Endothelial cell of coronary artery (primary cell): ENCODE measurements around the gene SSC4D. TPM values are rescaled to one million over a fixed set of nuclear protein-coding genes. Genes with fewer than 3 reads are reported as not detected.

Experiments used
- total RNA-seq: library from RNA; depleted of rRNA; stranded (reverse); fragments of >200 nt; gene quantifications from 2 replicates; pipeline ENCODE4 v1.2.3, GENCODE V29; 2014

SSC4D gene
- 0.36 and 0.47 TPM in 2 replicates for total RNA-seq

DNA sequence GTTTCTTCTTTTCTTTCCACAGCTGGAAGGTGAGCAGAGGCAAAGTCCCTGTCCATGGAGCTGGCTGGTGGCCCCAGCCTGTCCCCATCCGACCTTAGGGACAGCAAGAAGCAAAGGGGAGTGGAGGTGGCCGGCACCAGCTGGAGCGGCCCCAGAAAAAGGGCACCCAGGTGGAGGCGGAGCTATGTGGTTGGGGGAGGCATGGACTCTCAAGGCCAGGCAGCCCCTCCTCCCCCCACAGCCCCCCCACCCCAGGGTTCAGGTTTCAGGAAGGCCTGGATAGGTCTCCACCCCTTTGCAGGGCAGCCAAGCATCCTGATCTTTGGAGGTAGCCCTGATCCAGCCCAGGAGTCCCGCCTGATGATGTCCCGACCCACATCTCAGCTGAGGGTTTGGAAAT is at the start of gene SSC4D:
Gene SSC4D, minus strand, starts transcription at position 161 of the 400 bp plus-strand sequence. CDS start 5,258 bp downstream, outside the sequence.

GRCh38 chr7:76424413-76425111 is 15.1 kb upstream of the SSC4D start, which contains the start of gene ZP3:
Gene ZP3, plus strand, starts transcription at chr7:76424950. Its CDS starts 15 bp downstream, at chr7:76424965.

GRCh38 chr7:76358481-76359110 is 50.9 kb downstream of the SSC4D start, which contains the start of gene YWHAG:
Gene YWHAG, minus strand, starts transcription at chr7:76358991. Its CDS starts 183 bp downstream, at chr7:76358808.

Other genes starting within 250 kb of the SSC4D start
- gene SRRM3, start 207.8 kb downstream of the SSC4D start, total RNA-seq, result 0.45 and 1.3 TPM in 2 replicates
- 54.2 and 87.1 TPM in 2 replicates for gene HSPB1, start 107.0 kb downstream of the SSC4D start, total RNA-seq
- gene YWHAG, start 50.7 kb downstream of the SSC4D start, total RNA-seq, result 111 and 133 TPM in 2 replicates
- 1.1 and 2.7 TPM in 2 replicates for gene ZP3, start 15.3 kb upstream of the SSC4D start, total RNA-seq
- gene DTX2, start 52.0 kb upstream of the SSC4D start, total RNA-seq, result 2.8 and 4.9 TPM in 2 replicates
- gene UPK3B, start 100.9 kb upstream of the SSC4D start, total RNA-seq, result 0.27 TPM in 1 of 2 replicates, not detected in the other
- not detected in 2 replicates for gene SPDYE16, start 133.6 kb upstream of the SSC4D start, total RNA-seq
- gene POMZP3, start 217.6 kb upstream of the SSC4D start, total RNA-seq, result 3.2 and 3.7 TPM in 2 replicates